ENCODE data around the gene AP3S2. TPM values are rescaled to one million over a fixed set of nuclear protein-coding genes. Genes with fewer than 3 reads are reported as not detected.

The AP3S2 gene
- total RNA-seq, 4 donors from 2014 or later = 20.9 to 90.0 (median 72.6) TPM

- Histone ChIP-seq H3K27ac (peak overlapping the region in 2 of 4 donors; percentile 52 to 64), H3K4me1 (peaks cover 5 to 29% (median 25%) of the 10 kb centered on the region in 4 donors), H3K27me3 (peaks cover 35% of the 10 kb centered on the region), H3K9me3 (peaks cover 0 to 5% of the 10 kb centered on the region in 2 donors), H3K36me3 (no peaks in the 10 kb centered on the region), H3K4me3 (peak overlapping the region in 3 of 4 donors; percentile 37 to 48 (median 45))
- in situ Hi-C loops (cut with MboI; ENCODE audit: low pct_ligation_motif_present in 1 of 4, low pct_unique_long_range_greater_than_20kb in 1 of 4, low sequenced_read_pairs in 3 of 4) = no loop called here
- intact Hi-C loops (cut with DNase I; ENCODE audit: low total_unique reads) = loop anchor here (2.0 kb wide), 1 partner anchor 75 kb away; no protein-coding TSS in a partner anchor
- DNase-seq = no peak
- TF ChIP-seq EP300 (IDR thresholded peaks at IDR 0.05; ENCODE audit: low read depth) (no peak), POLR2A (IDR thresholded peaks at IDR 0.05) (no peak), POLR2AphosphoS5 (IDR thresholded peaks at IDR 0.05) (no peak)
- TF ChIP-seq, protein P1, sequence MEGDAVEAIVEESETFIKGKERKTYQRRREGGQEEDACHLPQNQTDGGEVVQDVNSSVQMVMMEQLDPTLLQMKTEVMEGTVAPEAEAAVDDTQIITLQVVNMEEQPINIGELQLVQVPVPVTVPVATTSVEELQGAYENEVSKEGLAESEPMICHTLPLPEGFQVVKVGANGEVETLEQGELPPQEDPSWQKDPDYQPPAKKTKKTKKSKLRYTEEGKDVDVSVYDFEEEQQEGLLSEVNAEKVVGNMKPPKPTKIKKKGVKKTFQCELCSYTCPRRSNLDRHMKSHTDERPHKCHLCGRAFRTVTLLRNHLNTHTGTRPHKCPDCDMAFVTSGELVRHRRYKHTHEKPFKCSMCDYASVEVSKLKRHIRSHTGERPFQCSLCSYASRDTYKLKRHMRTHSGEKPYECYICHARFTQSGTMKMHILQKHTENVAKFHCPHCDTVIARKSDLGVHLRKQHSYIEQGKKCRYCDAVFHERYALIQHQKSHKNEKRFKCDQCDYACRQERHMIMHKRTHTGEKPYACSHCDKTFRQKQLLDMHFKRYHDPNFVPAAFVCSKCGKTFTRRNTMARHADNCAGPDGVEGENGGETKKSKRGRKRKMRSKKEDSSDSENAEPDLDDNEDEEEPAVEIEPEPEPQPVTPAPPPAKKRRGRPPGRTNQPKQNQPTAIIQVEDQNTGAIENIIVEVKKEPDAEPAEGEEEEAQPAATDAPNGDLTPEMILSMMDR (IDR thresholded peaks at IDR 0.05) = no peak
- WGBS, 2 donors (ENCODE audit: low coverage in 1 of 2) = 74% methylated on average over 13 of the region's 13 CpGs; no CpG with 5 or more reads in 1 of the 2 donors
Measured at GRCh38 chr15:89813381-89814111, 80.2 kb downstream of the AP3S2 start.

DNA sequence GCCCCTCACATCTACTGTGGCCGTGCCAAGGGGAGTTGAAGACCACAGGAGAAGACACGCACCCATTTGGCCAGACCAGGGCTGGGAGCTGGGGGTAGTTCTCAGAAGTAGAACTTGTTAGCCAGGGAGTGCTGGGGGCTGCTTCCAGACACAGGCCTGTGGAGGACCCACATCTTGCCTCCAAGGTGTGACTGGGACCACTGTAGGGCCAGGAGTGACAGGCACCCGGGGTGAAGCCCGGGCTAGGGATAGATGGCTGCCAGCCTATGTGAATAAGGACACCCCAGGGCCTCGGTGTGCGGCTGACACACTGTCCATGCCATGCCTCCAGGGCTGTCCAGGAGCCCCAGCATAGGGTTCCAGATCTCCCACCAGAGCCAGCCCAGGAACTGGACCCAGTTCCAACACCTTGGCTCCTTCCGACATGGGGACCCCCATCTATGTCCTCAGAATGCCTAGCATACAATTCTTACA lies 80.9 kb downstream of the AP3S2 start:
- peak overlapping the region; percentile 52 to 76 (median 60) for H3K27ac ChIP-seq
- peaks cover 35% of the 10 kb centered on the region for H3K27me3 ChIP-seq
- no peak overlapping the region for H3K4me3 ChIP-seq
- no peak for DNase-seq
- H3K36me3 ChIP-seq = no peaks in the 10 kb centered on the region
- H3K4me1 ChIP-seq = peaks cover 5 to 29% (median 25%) of the 10 kb centered on the region in 4 donors
- WGBS, 2 donors (ENCODE audit: low coverage in 1 of 2) = 96% methylated on average over 7 of the region's 7 CpGs; no CpG with 5 or more reads in 1 of the 2 donors
- TF ChIP-seq, protein P1 (IDR thresholded peaks at IDR 0.05) = no peak
- TF ChIP-seq EP300 (IDR thresholded peaks at IDR 0.05; ENCODE audit: low read depth) (no peak), POLR2AphosphoS5 (IDR thresholded peaks at IDR 0.05) (no peak), POLR2A (IDR thresholded peaks at IDR 0.05) (no peak)
- in situ Hi-C loops (cut with MboI; ENCODE audit: low pct_ligation_motif_present in 1 of 4, low pct_unique_long_range_greater_than_20kb in 1 of 4, low sequenced_read_pairs in 3 of 4) (no loop called here), intact Hi-C loops (cut with DNase I; ENCODE audit: low total_unique reads) (no loop called here)
- peaks cover 0 to 5% of the 10 kb centered on the region in 2 donors for H3K9me3 ChIP-seq

DNA sequence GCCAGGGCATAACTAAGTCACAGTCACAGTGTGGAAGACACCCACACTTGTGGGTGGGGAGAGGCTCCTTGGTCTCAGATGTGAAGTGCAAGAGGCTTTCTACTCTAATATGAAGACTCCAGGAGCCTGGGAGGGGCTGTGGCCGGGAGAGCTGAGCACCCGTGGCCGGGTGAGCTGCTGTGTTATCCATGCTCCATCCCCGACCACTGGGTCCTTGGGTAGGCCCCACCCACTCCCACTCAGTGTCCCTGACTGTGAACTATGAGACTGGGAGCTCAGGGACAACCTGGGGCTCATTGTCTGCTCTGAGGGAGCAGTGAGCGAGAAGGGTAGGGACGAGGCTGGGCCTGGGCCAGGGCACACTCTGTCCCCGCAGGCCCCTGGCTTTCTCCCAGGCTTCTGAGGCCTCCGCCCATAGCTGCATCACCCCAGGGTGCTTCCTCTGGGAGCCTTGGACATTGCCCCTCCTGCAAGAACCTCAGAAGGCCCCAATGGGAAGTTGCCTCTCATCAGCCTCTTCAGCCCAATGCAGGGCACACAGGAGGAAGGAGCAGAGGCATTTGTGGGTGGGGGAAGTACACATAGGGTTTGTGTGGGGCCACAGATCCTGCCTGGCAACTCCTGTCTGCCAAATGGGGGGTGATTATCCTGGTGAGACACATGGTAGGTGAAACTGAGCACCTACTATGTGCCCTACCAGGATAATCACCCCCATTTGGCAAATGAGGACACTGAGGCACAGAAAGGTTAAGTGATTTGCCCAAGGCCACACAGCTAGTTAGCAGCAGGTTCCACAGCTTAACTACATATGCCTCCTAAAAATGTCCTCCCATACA lies 81.6 kb downstream of the AP3S2 start:
- in situ Hi-C loops (cut with MboI; ENCODE audit: low pct_ligation_motif_present in 1 of 4, low pct_unique_long_range_greater_than_20kb in 1 of 4, low sequenced_read_pairs in 3 of 4) (no loop called here), intact Hi-C loops (cut with DNase I; ENCODE audit: low total_unique reads) (no loop called here)
- TF ChIP-seq, protein P1 (IDR thresholded peaks at IDR 0.05) = no peak
- TF ChIP-seq POLR2AphosphoS5 (IDR thresholded peaks at IDR 0.05) (peak in 2 of 3 donors; percentile 49 to 59), POLR2A (IDR thresholded peaks at IDR 0.05) (peak; percentile 43), EP300 (IDR thresholded peaks at IDR 0.05; ENCODE audit: low read depth) (peak; percentile 80)
- 53% methylated on average over 8 of the region's 8 CpGs; no CpG with 5 or more reads in 1 of the 2 donors for WGBS, 2 donors (ENCODE audit: low coverage in 1 of 2)
- no peak overlapping the region for H3K4me3 ChIP-seq
- peak; percentile 88 for DNase-seq
- H3K27ac ChIP-seq = peak overlapping the region; percentile 52 to 76 (median 60)
- peaks cover 0 to 5% of the 10 kb centered on the region in 2 donors for H3K9me3 ChIP-seq
- H3K27me3 ChIP-seq = peaks cover 34% of the 10 kb centered on the region
- no peaks in the 10 kb centered on the region for H3K36me3 ChIP-seq
- H3K4me1 ChIP-seq = peaks cover 5 to 30% (median 26%) of the 10 kb centered on the region in 4 donors

- no peak for TF ChIP-seq EP300 (IDR thresholded peaks at IDR 0.05; ENCODE audit: low read depth)
- TF ChIP-seq POLR2A (IDR thresholded peaks at IDR 0.05) = no peak
- TF ChIP-seq, protein P1 (IDR thresholded peaks at IDR 0.05) = no peak
- no peak for TF ChIP-seq POLR2AphosphoS5 (IDR thresholded peaks at IDR 0.05)
- Histone ChIP-seq H3K4me1 (peaks cover 8 to 38% (median 33%) of the 10 kb centered on the region in 4 donors), H3K4me3 (no peak overlapping the region), H3K27ac (no peak overlapping the region), H3K9me3 (peaks cover 0 to 4% of the 10 kb centered on the region in 2 donors), H3K36me3 (no peaks in the 10 kb centered on the region), H3K27me3 (peaks cover 21% of the 10 kb centered on the region)
- WGBS, 2 donors (ENCODE audit: low coverage in 1 of 2) = 92 to 100% methylated on average over 1 to 7 of the region's 7 CpGs
- intact Hi-C loops (cut with DNase I; ENCODE audit: low total_unique reads) (no loop called here), in situ Hi-C loops (cut with MboI; ENCODE audit: low pct_ligation_motif_present in 1 of 4, low pct_unique_long_range_greater_than_20kb in 1 of 4, low sequenced_read_pairs in 3 of 4) (no loop called here)
- no peak for DNase-seq
Measured at GRCh38 chr15:89810837-89811236, 83.0 kb downstream of the AP3S2 start.

All from transverse colon (tissue), 4 donors.